ENCODE data around the gene FCRL3.

DNA sequence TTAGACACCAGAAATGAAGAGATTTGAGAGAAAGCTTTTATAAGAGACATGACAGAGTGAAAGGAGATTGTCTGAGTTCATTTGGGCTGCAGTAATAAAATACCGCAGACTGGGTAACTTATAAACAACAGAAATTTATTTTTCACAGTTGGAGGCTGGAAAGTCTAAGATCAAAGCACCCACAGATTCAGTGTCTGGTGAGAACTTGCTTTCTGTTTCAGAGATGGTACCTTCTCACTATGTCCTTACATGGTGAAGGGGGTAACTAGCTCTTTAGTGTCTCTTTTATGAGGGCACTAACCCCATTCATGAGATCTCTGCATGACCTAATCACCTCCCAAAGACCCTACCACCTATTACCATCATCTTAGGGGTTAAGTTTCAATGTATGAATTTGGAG is 71.8 kb downstream of the FCRL3 start:
- TF ChIP-seq, protein P1, sequence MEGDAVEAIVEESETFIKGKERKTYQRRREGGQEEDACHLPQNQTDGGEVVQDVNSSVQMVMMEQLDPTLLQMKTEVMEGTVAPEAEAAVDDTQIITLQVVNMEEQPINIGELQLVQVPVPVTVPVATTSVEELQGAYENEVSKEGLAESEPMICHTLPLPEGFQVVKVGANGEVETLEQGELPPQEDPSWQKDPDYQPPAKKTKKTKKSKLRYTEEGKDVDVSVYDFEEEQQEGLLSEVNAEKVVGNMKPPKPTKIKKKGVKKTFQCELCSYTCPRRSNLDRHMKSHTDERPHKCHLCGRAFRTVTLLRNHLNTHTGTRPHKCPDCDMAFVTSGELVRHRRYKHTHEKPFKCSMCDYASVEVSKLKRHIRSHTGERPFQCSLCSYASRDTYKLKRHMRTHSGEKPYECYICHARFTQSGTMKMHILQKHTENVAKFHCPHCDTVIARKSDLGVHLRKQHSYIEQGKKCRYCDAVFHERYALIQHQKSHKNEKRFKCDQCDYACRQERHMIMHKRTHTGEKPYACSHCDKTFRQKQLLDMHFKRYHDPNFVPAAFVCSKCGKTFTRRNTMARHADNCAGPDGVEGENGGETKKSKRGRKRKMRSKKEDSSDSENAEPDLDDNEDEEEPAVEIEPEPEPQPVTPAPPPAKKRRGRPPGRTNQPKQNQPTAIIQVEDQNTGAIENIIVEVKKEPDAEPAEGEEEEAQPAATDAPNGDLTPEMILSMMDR (IDR thresholded peaks at IDR 0.05; ENCODE audit: insufficient read depth, low read length, poor library complexity, severe bottlenecking), result no peak
- no peak for TF ChIP-seq EZH2phosphoT487 (conservative IDR thresholded peaks at IDR 0.05; ENCODE audit: low read length)

Measured in SU-DHL-6 (cell line).